Cardiac fibroblast (primary cell): ENCODE data around the gene LRP6.
A peak's percentile ranks its signal among the peaks of the same experiment; 100 is the strongest.
"Not testable (repeated sequence)": the region's sequence is repeated elsewhere in the genome, so short reads cannot be mapped to it uniquely, and the experiment has no call there.

ENCODE experiments used
- DNase-seq, 2 donors: peaks; one replicate each; pipeline versions ENCODE4 v3.0.0 to v3.0.0-alpha.2; 2010; ENCODE audit warnings: low read depth in 2 of 2
- H3K4me3 ChIP-seq, 2 donors: replicated peaks in 1 of 2; 1 replicate in 1 of 2; 2 replicates in 1 of 2; pipeline ENCODE4 v1.5.1; 2011; ENCODE audit warnings: low read depth in 2 of 2, low read length in 2 of 2, mild to moderate bottlenecking in 2 of 2, moderate library complexity in 1 of 2
- CTCF ChIP-seq: IDR thresholded peaks from one replicate; pipeline ENCODE4 v1.5.1; 2011; ENCODE audit warnings: low read depth, mild to moderate bottlenecking, low read length, inconsistent platforms

LRP6 gene

DNA sequence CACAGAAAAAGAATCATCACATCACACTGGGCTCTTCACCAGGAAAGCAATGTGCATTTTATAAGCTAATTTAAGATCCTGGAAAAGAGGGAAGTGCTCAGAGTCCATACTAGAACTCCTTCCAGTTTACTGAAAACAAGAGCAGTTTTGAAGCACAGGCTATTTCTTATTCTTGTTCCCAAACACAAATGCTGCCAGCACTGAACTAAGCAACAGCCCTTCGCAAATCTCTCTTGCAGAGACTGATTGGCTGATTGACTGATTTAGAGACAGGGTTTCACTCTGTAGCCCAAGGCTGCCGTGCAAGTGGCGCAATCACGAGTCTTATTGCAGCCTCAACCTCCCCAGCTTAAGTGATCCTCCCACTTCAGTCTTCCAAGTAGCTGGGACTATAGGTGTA is 151.3 kb downstream of the LRP6 start:
- no peak for DNase-seq
- no peak overlapping the region for H3K4me3 ChIP-seq
- no peak for TF ChIP-seq CTCF

GRCh38 chr12:12110923-12111555 is 155.8 kb downstream of the LRP6 start:
- not testable (repeated sequence) for DNase-seq, H3K4me3 ChIP-seq

GRCh38 chr12:12108441-12109058 is 158.3 kb downstream of the LRP6 start:
- DNase-seq, result no peak
- TF ChIP-seq CTCF, result no peak
- H3K4me3 ChIP-seq, result no peak overlapping the region

DNA sequence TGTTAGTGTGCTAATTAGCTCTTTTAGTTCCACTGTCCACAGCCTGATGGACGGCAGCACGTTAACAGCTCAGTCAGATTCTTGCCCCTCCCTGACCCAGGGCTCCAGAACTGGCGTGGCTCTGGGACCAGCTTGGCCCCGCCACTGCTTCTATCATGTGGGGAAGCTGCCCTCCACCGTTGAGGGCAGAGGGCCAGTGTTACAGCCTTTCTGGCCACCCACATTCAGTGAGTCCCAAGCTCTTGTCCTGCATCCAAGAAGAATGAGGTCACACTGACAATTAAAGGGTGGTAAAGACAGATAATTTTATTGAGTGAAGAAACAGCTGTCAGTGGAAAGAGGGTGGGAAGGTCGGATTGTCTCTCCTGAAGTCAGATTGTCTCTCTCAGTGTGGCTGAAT is 159.2 kb downstream of the LRP6 start:
- no peak overlapping the region for H3K4me3 ChIP-seq
- DNase-seq, result no peak
- no peak for TF ChIP-seq CTCF

DNA sequence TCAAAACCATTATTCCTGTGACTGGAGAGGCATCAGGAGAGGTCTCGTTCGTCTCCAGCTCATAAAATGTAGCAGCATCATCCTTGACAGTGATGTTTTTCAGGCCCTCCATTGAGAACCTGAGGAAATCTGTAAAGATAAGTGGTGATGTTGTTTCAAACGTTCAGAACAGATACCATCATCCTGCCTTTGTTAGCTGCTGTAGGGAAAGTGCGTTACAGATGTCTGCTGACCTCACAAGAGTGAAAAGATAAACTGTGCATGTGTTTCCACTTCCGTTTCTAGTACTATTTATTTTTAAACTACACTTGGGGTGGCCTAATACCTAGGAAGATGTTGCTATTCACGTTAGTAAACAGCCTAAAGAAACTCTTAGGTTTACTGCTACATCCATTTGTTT is 167.7 kb downstream of the LRP6 start:
- TF ChIP-seq CTCF, result no peak
- peak in 1 of 2 donors; percentile 70 for DNase-seq
- H3K4me3 ChIP-seq, result no peak overlapping the region

- no peak overlapping the region for H3K4me3 ChIP-seq
- TF ChIP-seq CTCF, result no peak
- DNase-seq, result no peak
Observed at GRCh38 chr12:12098691-12099015, 168.2 kb downstream of the LRP6 start.

- no peak overlapping the region for H3K4me3 ChIP-seq
- no peak for TF ChIP-seq CTCF
- DNase-seq, result peak in 1 of 2 donors; percentile 12
Observed at GRCh38 chr12:12097891-12098690, 168.8 kb downstream of the LRP6 start.
